ENCODE results near the gene TCP11L2. TPM values are rescaled to one million over a fixed set of nuclear protein-coding genes. Genes with fewer than 3 reads are reported as not detected.
A peak's percentile ranks its signal among the peaks of the same experiment; 100 is the strongest.

TCP11L2 gene
- total RNA-seq, 1 experiment from 2014 or later, result 12.1 TPM

DNA sequence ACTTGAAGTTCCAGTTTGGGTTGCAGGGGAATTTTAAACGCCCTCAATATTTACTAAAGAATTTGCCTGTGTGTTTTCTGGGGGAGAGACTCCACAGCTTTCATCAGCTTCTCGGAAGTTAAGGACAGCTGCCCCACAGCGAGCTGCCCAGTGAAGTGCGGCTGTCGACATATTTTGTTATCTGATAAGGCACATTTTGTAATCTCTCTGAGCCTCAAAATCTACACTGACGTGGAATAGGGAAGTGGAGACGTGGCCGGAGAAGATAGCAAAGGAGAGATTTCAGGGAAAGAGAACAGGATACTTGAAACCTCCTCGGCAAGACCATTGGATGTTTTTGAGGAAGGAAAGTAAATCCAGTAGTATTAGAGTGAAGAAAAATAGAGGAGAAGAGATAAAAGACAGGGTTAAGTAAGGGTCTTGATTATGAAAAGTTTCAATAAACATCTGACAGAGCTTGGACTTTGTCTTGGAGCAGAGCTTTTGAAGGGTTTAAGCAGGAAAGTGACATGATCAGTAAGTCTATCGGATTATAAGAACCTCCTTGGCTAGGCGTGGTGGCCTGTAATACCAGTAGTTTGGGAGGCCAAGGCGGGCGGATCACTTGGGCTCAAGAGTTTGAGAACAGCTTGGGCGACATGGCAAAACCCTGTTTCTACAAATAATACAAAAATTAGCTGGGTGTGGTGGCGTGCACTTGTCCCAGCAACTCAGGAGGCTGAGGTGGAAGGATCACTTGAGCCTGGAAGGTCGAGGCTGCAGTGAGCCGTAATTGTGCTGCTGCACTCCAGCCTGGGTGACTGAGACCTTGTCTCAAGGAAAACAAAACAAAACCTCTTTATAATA lies 56.1 kb downstream of the TCP11L2 start:
- POLR2A ChIA-PET (ENCODE audit: unreplicated experiment), result interaction anchor here (0.5 to 1.0 kb wide), 5 partner anchors 10 to 492 kb away, joined by 3 to 10 read pairs (median 3); partner anchors contain the start of gene CKAP4
- Histone ChIP-seq H3K9ac (ENCODE audit: low read length) (peak overlapping the region; percentile 89), H4K20me1 (ENCODE audit: low read length) (0 out of 2 replicates have a peak, but pooled peaks cover 6% of the 10 kb centered on the region), H3K36me3 (ENCODE audit: low read depth, low read length) (0 out of 2 replicates have a peak, but pooled peaks cover 5% of the 10 kb centered on the region), H3K4me2 (ENCODE audit: low read length) (peak overlapping the region; percentile 92), H3K27ac (ENCODE audit: low read length) (peak overlapping the region; percentile 70), H3K79me2 (ENCODE audit: low read length) (peaks cover 57% of the 10 kb centered on the region), H3K4me1 (ENCODE audit: insufficient read depth, low read length) (peaks cover 18% of the 10 kb centered on the region), H2AFZ (ENCODE audit: low read length) (peak overlapping the region; percentile 82), H3F3A (ENCODE audit: low read length, unreplicated experiment) (no peaks in the 10 kb centered on the region), H3K9me2 (replicated peaks; ENCODE audit: low read length) (no peaks in the 10 kb centered on the region), H3K27me3 (ENCODE audit: low read length) (no peaks in the 10 kb centered on the region), H3K9me3 (ENCODE audit: low read length) (no peaks in the 10 kb centered on the region), H3K4me3 (ENCODE audit: low read length) (peak overlapping the region; percentile 82)
- CTCF ChIA-PET, result interaction anchor here (0.7 to 2.2 kb wide), 7 partner anchors 16 to 560 kb away, joined by 3 to 12 read pairs (median 3); no protein-coding TSS in a partner anchor
- peak; percentile 8 for ATAC-seq
- no peak for DNase-seq
- intact Hi-C loops (cut with micrococcal nuclease), result loop anchor here (5.0 kb wide), 2 partner anchors 111 to 414 kb away; partner anchors contain the start of genes CKAP4 and RIC8B
- BruUV-seq (replicated peaks), result TSS peak; percentile 73
- TF ChIP-seq, protein P1, sequence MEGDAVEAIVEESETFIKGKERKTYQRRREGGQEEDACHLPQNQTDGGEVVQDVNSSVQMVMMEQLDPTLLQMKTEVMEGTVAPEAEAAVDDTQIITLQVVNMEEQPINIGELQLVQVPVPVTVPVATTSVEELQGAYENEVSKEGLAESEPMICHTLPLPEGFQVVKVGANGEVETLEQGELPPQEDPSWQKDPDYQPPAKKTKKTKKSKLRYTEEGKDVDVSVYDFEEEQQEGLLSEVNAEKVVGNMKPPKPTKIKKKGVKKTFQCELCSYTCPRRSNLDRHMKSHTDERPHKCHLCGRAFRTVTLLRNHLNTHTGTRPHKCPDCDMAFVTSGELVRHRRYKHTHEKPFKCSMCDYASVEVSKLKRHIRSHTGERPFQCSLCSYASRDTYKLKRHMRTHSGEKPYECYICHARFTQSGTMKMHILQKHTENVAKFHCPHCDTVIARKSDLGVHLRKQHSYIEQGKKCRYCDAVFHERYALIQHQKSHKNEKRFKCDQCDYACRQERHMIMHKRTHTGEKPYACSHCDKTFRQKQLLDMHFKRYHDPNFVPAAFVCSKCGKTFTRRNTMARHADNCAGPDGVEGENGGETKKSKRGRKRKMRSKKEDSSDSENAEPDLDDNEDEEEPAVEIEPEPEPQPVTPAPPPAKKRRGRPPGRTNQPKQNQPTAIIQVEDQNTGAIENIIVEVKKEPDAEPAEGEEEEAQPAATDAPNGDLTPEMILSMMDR (conservative IDR thresholded peaks at IDR 0.05; ENCODE audit: low read depth, low read length), result no peak
- no peak for TF ChIP-seq EZH2 (IDR thresholded peaks at IDR 0.05; ENCODE audit: low read length, unreplicated experiment)

DNA sequence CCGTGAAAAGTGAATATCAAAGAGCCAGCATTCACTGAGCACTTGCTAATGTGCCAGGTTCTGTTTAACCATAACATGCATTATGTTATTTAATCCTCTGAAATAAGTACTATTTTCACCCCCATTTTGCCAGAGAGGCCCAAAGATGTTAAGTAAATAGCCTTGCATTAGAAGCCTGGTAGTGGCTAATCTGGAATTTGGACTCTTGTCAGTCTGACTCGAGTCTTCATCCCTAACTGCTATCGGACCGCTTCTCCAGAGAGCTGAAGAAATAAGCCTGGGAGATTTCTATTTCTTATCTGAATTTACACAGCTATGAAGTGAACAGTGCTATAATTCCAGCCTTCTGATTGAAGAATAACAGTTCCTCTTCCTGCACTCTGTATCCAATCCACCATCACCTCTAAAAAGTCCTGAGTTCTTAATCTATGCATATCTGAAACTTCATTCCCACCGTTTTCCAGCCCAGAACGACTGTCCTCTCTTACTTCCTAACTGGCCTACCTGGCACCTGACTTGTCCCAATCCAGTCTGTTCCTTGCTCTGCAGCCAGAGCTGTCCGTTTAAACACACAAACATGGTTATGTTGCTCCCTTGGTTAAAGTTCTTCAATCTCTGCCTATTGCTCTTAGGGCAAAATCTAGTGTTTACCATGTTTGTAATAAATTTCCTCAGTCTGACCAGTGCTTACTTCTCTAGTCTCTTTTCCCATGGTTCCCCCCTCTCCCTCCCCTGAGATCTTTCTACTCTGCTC lies 57.3 kb downstream of the TCP11L2 start:
- peaks cover 18% of the 10 kb centered on the region for H3K4me1 ChIP-seq (ENCODE audit: insufficient read depth, low read length)
- no peak for ATAC-seq

More for the DNA sequence above, 57.3 kb downstream of the TCP11L2 start:
- Histone ChIP-seq H3K9me3 (ENCODE audit: low read length) (no peaks in the 10 kb centered on the region), H2AFZ (ENCODE audit: low read length) (no peak overlapping the region), H4K20me1 (ENCODE audit: low read length) (0 out of 2 replicates have a peak, but pooled peaks cover 6% of the 10 kb centered on the region), H3K4me2 (ENCODE audit: low read length) (peak overlapping the region; percentile 92), H3K27me3 (ENCODE audit: low read length) (no peaks in the 10 kb centered on the region), H3F3A (ENCODE audit: low read length, unreplicated experiment) (no peaks in the 10 kb centered on the region), H3K27ac (ENCODE audit: low read length) (no peak overlapping the region), H3K36me3 (ENCODE audit: low read depth, low read length) (peaks cover 12% of the 10 kb centered on the region; the same call in 1 of the 2 replicates), H3K4me3 (ENCODE audit: low read length) (no peak overlapping the region), H3K79me2 (ENCODE audit: low read length) (peaks cover 58% of the 10 kb centered on the region), H3K9ac (ENCODE audit: low read length) (no peak overlapping the region), H3K9me2 (replicated peaks; ENCODE audit: low read length) (no peaks in the 10 kb centered on the region)
- intact Hi-C loops (cut with micrococcal nuclease), result loop anchor here (5.0 kb wide), 2 partner anchors 113 to 412 kb away; partner anchors contain the start of genes CKAP4 and RIC8B
- no peak for DNase-seq
- TF ChIP-seq EZH2 (IDR thresholded peaks at IDR 0.05; ENCODE audit: low read length, unreplicated experiment), result no peak
- no peak for TF ChIP-seq EZH2phosphoT487 (IDR thresholded peaks at IDR 0.05; ENCODE audit: borderline replicate concordance, low read length)
- TF ChIP-seq, protein P1 (conservative IDR thresholded peaks at IDR 0.05; ENCODE audit: low read depth, low read length), result no peak
- CTCF ChIA-PET, result no interaction called here
- POLR2A ChIA-PET (ENCODE audit: unreplicated experiment), result no interaction called here
- no TSS peak for BruUV-seq (replicated peaks)

All from PC-3 (cell line).